Retina (tissue), 1 donor: ENCODE data around the gene GPX3.

ENCODE experiments used
- DNase-seq: peaks from one replicate; pipeline ENCODE4 v3.0.0-alpha.2; 2016

GPX3 gene

GRCh38 chr5:151020304-151021110 lies at the start of gene GPX3:
TSS of gene GPX3 (plus strand) at chr5:151020591. CDS start at chr5:151020655, 64 bp downstream.
- DNase-seq: peak; percentile 87

GRCh38 chr5:150978590-150978989 lies 41.8 kb upstream of the GPX3 start:
- no peak for DNase-seq

GRCh38 chr5:150987746-150988145 lies 32.6 kb upstream of the GPX3 start:
- DNase-seq: no peak

GRCh38 chr5:150989695-150990094 lies 30.7 kb upstream of the GPX3 start:
- DNase-seq: no peak

GRCh38 chr5:150992705-150993104 lies 27.7 kb upstream of the GPX3 start:
- no peak for DNase-seq

- no peak for DNase-seq
These were observed 27.0 kb upstream of the GPX3 start for GRCh38 chr5:150993422-150993821.

GRCh38 chr5:150993826-150994412 lies 26.5 kb upstream of the GPX3 start:
- no peak for DNase-seq

GRCh38 chr5:150999704-151000442 lies 20.5 kb upstream of the GPX3 start:
- DNase-seq: no peak

GRCh38 chr5:151001436-151001835 lies 19.0 kb upstream of the GPX3 start:
- no peak for DNase-seq

- peak; percentile 24 for DNase-seq
These were observed 18.1 kb upstream of the GPX3 start for GRCh38 chr5:151002250-151002649.

- DNase-seq: no peak
These were observed 17.5 kb upstream of the GPX3 start for GRCh38 chr5:151002681-151003502.

GRCh38 chr5:151003503-151003860 lies 16.9 kb upstream of the GPX3 start:
- DNase-seq: no peak

GRCh38 chr5:151004499-151004898 lies 15.9 kb upstream of the GPX3 start:
- DNase-seq: no peak

- no peak for DNase-seq
These were observed 15.0 kb upstream of the GPX3 start for GRCh38 chr5:151005187-151005949.

- DNase-seq: peak; percentile 16
These were observed 14.3 kb upstream of the GPX3 start for GRCh38 chr5:151005950-151006576.

- DNase-seq: no peak
These were observed 13.6 kb upstream of the GPX3 start for GRCh38 chr5:151006704-151007334.

GRCh38 chr5:151007430-151008209 lies 12.8 kb upstream of the GPX3 start:
- no peak for DNase-seq

- no peak for DNase-seq
These were observed 12.2 kb upstream of the GPX3 start for GRCh38 chr5:151008210-151008491.

GRCh38 chr5:151008906-151009305 lies 11.5 kb upstream of the GPX3 start:
- DNase-seq: no peak

- DNase-seq: no peak
These were observed 7.5 kb upstream of the GPX3 start for GRCh38 chr5:151012862-151013261.
